Adrenal gland (tissue), 5 donors: Measurements from ENCODE around the gene CUL3.

Experiments used
- POLR2A ChIP-seq, 2 donors: fragments of 450-650 bp; IDR thresholded peaks; one replicate each; pipeline ENCODE4 v1.6.1; 2017; ENCODE audit warnings: antibody characterized with exemption in 2 of 2, mild to moderate bottlenecking in 2 of 2, moderate library complexity in 1 of 2
- TF ChIP-seq, protein P1 (sequence below), 6 experiments: fragments of 450-650 bp in 4 of 6; fragments of 200-600 bp in 2 of 6; sonication (generic) in 1 of 6; IDR thresholded peaks; 1 replicate in 5 of 6; 2 replicates in 1 of 6; pipeline versions ENCODE4 v1.5.1 to v1.8.0; 2016 to 2021; ENCODE audit warnings: antibody characterized with exemption in 6 of 6, mild to moderate bottlenecking in 2 of 6, moderate library complexity in 1 of 6
- donor health status: DM: no; HTN: no; CAD: no.

DNA sequence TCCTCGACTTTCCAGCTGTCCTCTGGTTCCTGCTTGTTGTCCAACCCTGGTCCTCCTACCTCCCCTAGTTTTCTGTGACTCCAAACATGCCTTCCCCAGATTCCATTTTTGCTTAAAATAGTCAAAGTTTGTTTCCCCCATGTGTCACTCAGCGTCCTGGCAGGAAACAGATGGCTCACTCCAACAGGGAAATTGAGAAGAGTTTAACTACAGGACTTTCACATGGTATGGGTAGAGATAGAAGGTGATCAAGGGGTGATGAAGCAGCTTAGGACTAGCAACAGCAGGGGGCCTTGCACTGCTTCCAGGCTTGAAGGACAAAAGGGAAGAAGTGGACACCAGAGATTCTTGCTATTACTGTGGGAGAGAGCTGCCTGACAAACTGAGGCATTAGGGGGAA is 6.1 kb upstream of the CUL3 start:
- TF ChIP-seq, protein P1, sequence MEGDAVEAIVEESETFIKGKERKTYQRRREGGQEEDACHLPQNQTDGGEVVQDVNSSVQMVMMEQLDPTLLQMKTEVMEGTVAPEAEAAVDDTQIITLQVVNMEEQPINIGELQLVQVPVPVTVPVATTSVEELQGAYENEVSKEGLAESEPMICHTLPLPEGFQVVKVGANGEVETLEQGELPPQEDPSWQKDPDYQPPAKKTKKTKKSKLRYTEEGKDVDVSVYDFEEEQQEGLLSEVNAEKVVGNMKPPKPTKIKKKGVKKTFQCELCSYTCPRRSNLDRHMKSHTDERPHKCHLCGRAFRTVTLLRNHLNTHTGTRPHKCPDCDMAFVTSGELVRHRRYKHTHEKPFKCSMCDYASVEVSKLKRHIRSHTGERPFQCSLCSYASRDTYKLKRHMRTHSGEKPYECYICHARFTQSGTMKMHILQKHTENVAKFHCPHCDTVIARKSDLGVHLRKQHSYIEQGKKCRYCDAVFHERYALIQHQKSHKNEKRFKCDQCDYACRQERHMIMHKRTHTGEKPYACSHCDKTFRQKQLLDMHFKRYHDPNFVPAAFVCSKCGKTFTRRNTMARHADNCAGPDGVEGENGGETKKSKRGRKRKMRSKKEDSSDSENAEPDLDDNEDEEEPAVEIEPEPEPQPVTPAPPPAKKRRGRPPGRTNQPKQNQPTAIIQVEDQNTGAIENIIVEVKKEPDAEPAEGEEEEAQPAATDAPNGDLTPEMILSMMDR (IDR thresholded peaks at IDR 0.05), result no peak
- TF ChIP-seq POLR2A (IDR thresholded peaks at IDR 0.05), result no peak
